ENCODE results near the gene ZBED6. TPM values are rescaled to one million over a fixed set of nuclear protein-coding genes. Genes with fewer than 3 reads are reported as not detected.

Gene ZBED6
- total and polyA plus RNA-seq, 4 donors, result 2.4 to 14.1 (median 3.9) TPM

DNA sequence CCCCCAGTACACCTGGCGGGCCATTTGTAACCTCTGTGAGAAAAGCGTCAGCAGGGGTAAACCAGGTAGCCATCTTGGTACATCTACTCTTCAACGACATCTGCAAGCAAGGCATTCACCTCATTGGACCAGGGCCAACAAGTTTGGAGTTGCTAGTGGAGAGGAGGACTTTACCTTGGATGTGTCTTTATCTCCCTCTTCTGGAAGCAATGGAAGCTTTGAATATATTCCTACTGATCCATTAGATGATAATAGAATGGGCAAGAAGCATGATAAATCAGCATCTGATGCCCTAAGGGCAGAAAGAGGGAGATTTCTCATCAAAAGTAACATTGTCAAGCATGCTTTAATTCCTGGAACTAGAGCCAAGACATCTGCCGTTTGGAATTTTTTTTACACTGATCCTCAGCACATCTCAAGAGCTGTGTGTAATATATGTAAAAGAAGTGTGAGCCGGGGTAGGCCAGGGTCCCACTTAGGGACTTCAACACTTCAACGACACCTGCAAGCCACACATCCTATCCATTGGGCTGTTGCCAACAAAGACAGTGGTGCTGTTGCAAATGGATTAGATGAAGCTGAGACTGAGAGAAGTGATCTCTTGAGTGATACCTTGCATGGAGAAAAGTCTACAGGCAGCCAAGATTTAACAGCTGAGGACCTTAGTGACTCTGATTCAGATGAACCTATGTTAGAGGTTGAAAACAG, 2.7 kb downstream of the ZBED6 start:
- Histone ChIP-seq H3K4me1 (ENCODE audit: control insufficient read depth in 4 of 4, insufficient read depth in 4 of 4, low read length in 3 of 4) (peaks cover 8 to 35% (median 17%) of the 10 kb centered on the region in 4 donors), H3K27ac (ENCODE audit: low read depth in 1 of 2, low read length in 2 of 2) (no peak overlapping the region), H3K27me3 (ENCODE audit: control insufficient read depth in 4 of 4, insufficient read depth in 4 of 4, low read length in 3 of 4) (no peaks in the 10 kb centered on the region), H3K4me3 (ENCODE audit: low read depth in 1 of 3, low read length in 3 of 3) (no peak overlapping the region), H3K9me3 (ENCODE audit: control insufficient read depth in 4 of 4, low read length in 3 of 4) (no peaks in the 10 kb centered on the region), H3K9ac (ENCODE audit: low read depth in 1 of 2, low read length in 2 of 2) (no peak overlapping the region), H3K36me3 (ENCODE audit: control insufficient read depth in 4 of 4, insufficient read depth in 3 of 4, low read depth in 1 of 4, low read length in 3 of 4) (peaks cover 0 to 3% (median under 1%) of the 10 kb centered on the region in 4 donors)
- no peak for TF ChIP-seq RXRA (IDR thresholded peaks at IDR 0.05)
- no peak for TF ChIP-seq RAD21 (IDR thresholded peaks at IDR 0.05)
- no peak for TF ChIP-seq EGR1 (IDR thresholded peaks at IDR 0.05; ENCODE audit: low read depth in 2 of 2)
- TF ChIP-seq HNF4A (conservative IDR thresholded peaks at IDR 0.05), result no peak
- no peak for TF ChIP-seq NR2F2 (IDR thresholded peaks at IDR 0.05)
- no peak for TF ChIP-seq TAF1 (conservative IDR thresholded peaks at IDR 0.05)
- TF ChIP-seq HNF4G (IDR thresholded peaks at IDR 0.05), result no peak
- TF ChIP-seq, protein P1, sequence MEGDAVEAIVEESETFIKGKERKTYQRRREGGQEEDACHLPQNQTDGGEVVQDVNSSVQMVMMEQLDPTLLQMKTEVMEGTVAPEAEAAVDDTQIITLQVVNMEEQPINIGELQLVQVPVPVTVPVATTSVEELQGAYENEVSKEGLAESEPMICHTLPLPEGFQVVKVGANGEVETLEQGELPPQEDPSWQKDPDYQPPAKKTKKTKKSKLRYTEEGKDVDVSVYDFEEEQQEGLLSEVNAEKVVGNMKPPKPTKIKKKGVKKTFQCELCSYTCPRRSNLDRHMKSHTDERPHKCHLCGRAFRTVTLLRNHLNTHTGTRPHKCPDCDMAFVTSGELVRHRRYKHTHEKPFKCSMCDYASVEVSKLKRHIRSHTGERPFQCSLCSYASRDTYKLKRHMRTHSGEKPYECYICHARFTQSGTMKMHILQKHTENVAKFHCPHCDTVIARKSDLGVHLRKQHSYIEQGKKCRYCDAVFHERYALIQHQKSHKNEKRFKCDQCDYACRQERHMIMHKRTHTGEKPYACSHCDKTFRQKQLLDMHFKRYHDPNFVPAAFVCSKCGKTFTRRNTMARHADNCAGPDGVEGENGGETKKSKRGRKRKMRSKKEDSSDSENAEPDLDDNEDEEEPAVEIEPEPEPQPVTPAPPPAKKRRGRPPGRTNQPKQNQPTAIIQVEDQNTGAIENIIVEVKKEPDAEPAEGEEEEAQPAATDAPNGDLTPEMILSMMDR (IDR thresholded peaks at IDR 0.05; ENCODE audit: low read depth, low read length, missing input control), result no peak
- TF ChIP-seq YY1 (IDR thresholded peaks at IDR 0.05), result no peak
- no peak for TF ChIP-seq GABPA (IDR thresholded peaks at IDR 0.05 in 1 of 2, conservative IDR thresholded peaks at IDR 0.05 in 1 of 2)
- TF ChIP-seq, protein P2, sequence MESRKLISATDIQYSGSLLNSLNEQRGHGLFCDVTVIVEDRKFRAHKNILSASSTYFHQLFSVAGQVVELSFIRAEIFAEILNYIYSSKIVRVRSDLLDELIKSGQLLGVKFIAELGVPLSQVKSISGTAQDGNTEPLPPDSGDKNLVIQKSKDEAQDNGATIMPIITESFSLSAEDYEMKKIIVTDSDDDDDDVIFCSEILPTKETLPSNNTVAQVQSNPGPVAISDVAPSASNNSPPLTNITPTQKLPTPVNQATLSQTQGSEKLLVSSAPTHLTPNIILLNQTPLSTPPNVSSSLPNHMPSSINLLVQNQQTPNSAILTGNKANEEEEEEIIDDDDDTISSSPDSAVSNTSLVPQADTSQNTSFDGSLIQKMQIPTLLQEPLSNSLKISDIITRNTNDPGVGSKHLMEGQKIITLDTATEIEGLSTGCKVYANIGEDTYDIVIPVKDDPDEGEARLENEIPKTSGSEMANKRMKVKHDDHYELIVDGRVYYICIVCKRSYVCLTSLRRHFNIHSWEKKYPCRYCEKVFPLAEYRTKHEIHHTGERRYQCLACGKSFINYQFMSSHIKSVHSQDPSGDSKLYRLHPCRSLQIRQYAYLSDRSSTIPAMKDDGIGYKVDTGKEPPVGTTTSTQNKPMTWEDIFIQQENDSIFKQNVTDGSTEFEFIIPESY (IDR thresholded peaks at IDR 0.05), result no peak
- no peak for TF ChIP-seq FOXA2 (IDR thresholded peaks at IDR 0.05)
- no peak for TF ChIP-seq SP1 (IDR thresholded peaks at IDR 0.05)
- TF ChIP-seq JUND (IDR thresholded peaks at IDR 0.05), result no peak
- TF ChIP-seq, protein P3, sequence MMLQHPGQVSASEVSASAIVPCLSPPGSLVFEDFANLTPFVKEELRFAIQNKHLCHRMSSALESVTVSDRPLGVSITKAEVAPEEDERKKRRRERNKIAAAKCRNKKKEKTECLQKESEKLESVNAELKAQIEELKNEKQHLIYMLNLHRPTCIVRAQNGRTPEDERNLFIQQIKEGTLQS (IDR thresholded peaks at IDR 0.05), result no peak
- TF ChIP-seq, protein P4, sequence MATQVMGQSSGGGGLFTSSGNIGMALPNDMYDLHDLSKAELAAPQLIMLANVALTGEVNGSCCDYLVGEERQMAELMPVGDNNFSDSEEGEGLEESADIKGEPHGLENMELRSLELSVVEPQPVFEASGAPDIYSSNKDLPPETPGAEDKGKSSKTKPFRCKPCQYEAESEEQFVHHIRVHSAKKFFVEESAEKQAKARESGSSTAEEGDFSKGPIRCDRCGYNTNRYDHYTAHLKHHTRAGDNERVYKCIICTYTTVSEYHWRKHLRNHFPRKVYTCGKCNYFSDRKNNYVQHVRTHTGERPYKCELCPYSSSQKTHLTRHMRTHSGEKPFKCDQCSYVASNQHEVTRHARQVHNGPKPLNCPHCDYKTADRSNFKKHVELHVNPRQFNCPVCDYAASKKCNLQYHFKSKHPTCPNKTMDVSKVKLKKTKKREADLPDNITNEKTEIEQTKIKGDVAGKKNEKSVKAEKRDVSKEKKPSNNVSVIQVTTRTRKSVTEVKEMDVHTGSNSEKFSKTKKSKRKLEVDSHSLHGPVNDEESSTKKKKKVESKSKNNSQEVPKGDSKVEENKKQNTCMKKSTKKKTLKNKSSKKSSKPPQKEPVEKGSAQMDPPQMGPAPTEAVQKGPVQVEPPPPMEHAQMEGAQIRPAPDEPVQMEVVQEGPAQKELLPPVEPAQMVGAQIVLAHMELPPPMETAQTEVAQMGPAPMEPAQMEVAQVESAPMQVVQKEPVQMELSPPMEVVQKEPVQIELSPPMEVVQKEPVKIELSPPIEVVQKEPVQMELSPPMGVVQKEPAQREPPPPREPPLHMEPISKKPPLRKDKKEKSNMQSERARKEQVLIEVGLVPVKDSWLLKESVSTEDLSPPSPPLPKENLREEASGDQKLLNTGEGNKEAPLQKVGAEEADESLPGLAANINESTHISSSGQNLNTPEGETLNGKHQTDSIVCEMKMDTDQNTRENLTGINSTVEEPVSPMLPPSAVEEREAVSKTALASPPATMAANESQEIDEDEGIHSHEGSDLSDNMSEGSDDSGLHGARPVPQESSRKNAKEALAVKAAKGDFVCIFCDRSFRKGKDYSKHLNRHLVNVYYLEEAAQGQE (IDR thresholded peaks at IDR 0.05), result no peak
- 85% methylated on average over 6 of the region's 6 CpGs for WGBS
- DNase-seq (ENCODE audit: low spot score), result no peak
